MM.1S (cell line): ENCODE results near the gene CIT.
"Not testable (repeated sequence)": the region's sequence is repeated elsewhere in the genome, so short reads cannot be mapped to it uniquely, and the experiment has no call there.

Source experiments
- EZH2 ChIP-seq: fragments of 300-600 bp; sonication (generic); optimal IDR thresholded peaks from 2 replicates; pipeline ENCODE3; 2017; ENCODE audit warnings: low read depth, mild to moderate bottlenecking, antibody characterized with exemption, low read length, mixed read lengths
- EZH2phosphoT487 ChIP-seq: fragments of 300-600 bp; sonication (generic); IDR thresholded peaks from 2 replicates; pipeline ENCODE4 v1.6.1; 2018; ENCODE audit warnings: antibody characterized with exemption, low read length
- TF ChIP-seq, protein P1 (sequence below): fragments of 300-600 bp; sonication (generic); IDR thresholded peaks from 2 replicates; pipeline ENCODE4 v1.5.1; 2016; ENCODE audit warnings: antibody characterized with exemption, low read length, mixed read lengths

DNA sequence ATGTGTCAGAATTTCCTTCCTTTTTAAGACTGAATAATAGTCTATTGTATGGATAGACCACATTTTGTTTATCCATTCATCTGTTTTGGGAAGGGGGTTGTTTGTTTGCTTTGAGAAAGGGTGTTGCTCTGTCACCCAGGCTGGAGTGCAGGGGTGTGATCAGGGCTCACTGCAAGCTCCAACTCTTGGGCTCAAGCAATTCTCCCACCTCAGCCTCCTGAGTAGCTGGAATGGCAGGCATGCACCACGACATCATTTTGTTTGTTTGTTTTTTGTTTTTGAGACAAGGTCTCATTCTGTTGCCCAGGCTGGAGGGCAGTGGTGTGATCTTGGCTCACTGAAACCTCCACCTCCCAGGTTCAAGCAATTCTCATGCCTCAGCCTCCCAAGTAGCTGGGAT is 15.5 kb upstream of the CIT start:
- TF ChIP-seq, protein P1, sequence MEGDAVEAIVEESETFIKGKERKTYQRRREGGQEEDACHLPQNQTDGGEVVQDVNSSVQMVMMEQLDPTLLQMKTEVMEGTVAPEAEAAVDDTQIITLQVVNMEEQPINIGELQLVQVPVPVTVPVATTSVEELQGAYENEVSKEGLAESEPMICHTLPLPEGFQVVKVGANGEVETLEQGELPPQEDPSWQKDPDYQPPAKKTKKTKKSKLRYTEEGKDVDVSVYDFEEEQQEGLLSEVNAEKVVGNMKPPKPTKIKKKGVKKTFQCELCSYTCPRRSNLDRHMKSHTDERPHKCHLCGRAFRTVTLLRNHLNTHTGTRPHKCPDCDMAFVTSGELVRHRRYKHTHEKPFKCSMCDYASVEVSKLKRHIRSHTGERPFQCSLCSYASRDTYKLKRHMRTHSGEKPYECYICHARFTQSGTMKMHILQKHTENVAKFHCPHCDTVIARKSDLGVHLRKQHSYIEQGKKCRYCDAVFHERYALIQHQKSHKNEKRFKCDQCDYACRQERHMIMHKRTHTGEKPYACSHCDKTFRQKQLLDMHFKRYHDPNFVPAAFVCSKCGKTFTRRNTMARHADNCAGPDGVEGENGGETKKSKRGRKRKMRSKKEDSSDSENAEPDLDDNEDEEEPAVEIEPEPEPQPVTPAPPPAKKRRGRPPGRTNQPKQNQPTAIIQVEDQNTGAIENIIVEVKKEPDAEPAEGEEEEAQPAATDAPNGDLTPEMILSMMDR = not testable (repeated sequence)
- TF ChIP-seq EZH2phosphoT487, EZH2: not testable (repeated sequence)
